ENCODE measurements around the gene ZKSCAN1. TPM values are rescaled to one million over a fixed set of nuclear protein-coding genes. Genes with fewer than 3 reads are reported as not detected.

The ZKSCAN1 gene
- total RNA-seq, 8 experiments from 2014 or later: 26.1 to 68.7 (median 48.3) TPM

- in situ Hi-C loops (cut with MboI; ENCODE audit: low pct_unique_long_range_greater_than_20kb in 2 of 9, low sequenced_read_pairs in 9 of 9, unreplicated experiment in 9 of 9): no loop called here
- peaks cover 6 to 8% of the 10 kb centered on the region in 2 donors for H3K4me1 ChIP-seq (replicated peaks in 1 of 2)
- WGBS, 10 experiments: 80 to 100% (median 97%) methylated on average over 1 to 4 of the region's 4 CpGs; no CpG with 5 or more reads in 2 of the 10 experiments
- no peak for ATAC-seq (replicated peaks in 6 of 8)
- no peak overlapping the region for H3K27ac ChIP-seq
- H3K4me3 ChIP-seq: no peak overlapping the region
Measured at GRCh38 chr7:100077205-100077604, 61.8 kb downstream of the ZKSCAN1 start.

- no peak overlapping the region for H3K4me3 ChIP-seq
- peaks cover 8 to 12% of the 10 kb centered on the region in 2 donors for H3K4me1 ChIP-seq (replicated peaks in 1 of 2)
- ATAC-seq (replicated peaks in 6 of 8): no peak
- in situ Hi-C loops (cut with MboI; ENCODE audit: low pct_unique_long_range_greater_than_20kb in 2 of 9, low sequenced_read_pairs in 9 of 9, unreplicated experiment in 9 of 9): no loop called here
- WGBS, 10 experiments: 67 to 100% (median 94%) methylated on average over 1 to 6 of the region's 7 CpGs; no CpG with 5 or more reads in 1 of the 10 experiments
- H3K27ac ChIP-seq: no peak overlapping the region
Measured at GRCh38 chr7:100079024-100079560, 63.7 kb downstream of the ZKSCAN1 start.

- 0 to 13% (median 3%) methylated on average over 3 to 24 of the region's 34 CpGs; no CpG with 5 or more reads in 1 of the 10 experiments for WGBS, 10 experiments
- peaks cover 8 to 12% of the 10 kb centered on the region in 2 donors for H3K4me1 ChIP-seq (replicated peaks in 1 of 2)
- peak in 3 of 8 experiments; percentile 5 to 16 (median 11) for ATAC-seq (replicated peaks in 6 of 8)
- H3K27ac ChIP-seq: peak overlapping the region; percentile 97 to 98
- in situ Hi-C loops (cut with MboI; ENCODE audit: low pct_unique_long_range_greater_than_20kb in 2 of 9, low sequenced_read_pairs in 9 of 9, unreplicated experiment in 9 of 9): no loop called here
- peak overlapping the region; percentile 81 to 95 (median 92) for H3K4me3 ChIP-seq
Measured at GRCh38 chr7:100080907-100081534, 65.6 kb downstream of the ZKSCAN1 start.

- 0% methylated on average over 4 to 15 of the region's 55 CpGs; no CpG with 5 or more reads in 8 of the 10 experiments for WGBS, 10 experiments
- peak; percentile 58 to 84 (median 82) for ATAC-seq (replicated peaks in 6 of 8)
- Histone ChIP-seq H3K4me3 (peak within 1 kb of the TSS; percentile 81 to 95 (median 92)), H3K4me1 (replicated peaks in 1 of 2) (peaks cover 8 to 12% of the 10 kb centered on the region in 2 donors), H3K27ac (peak within 1 kb of the TSS; percentile 97 to 98)
- in situ Hi-C loops (cut with MboI; ENCODE audit: low pct_unique_long_range_greater_than_20kb in 2 of 9, low sequenced_read_pairs in 9 of 9, unreplicated experiment in 9 of 9): no loop called here
Measured at GRCh38 chr7:100081535-100082102, 66.2 kb downstream of the ZKSCAN1 start, which contains the start of gene ZNF3. Gene ZNF3 (minus strand): TSS chr7:100081723. CDS start chr7:100077357, 4,366 bp downstream.

- in situ Hi-C loops (cut with MboI; ENCODE audit: low pct_unique_long_range_greater_than_20kb in 2 of 9, low sequenced_read_pairs in 9 of 9, unreplicated experiment in 9 of 9): no loop called here
- ATAC-seq (replicated peaks in 6 of 8): peak in 2 of 8 experiments; percentile 5 to 8
- WGBS, 10 experiments: 36 to 86% (median 61%) methylated on average over 3 to 4 of the region's 4 CpGs; no CpG with 5 or more reads in 2 of the 10 experiments
- Histone ChIP-seq H3K27ac (peak overlapping the region; percentile 49 to 91), H3K4me1 (replicated peaks in 1 of 2) (peaks cover 8 to 14% of the 10 kb centered on the region in 2 donors), H3K4me3 (peak overlapping the region in 4 of 5 donors; percentile 81 to 95 (median 90))
Measured at GRCh38 chr7:100082978-100083377, 67.6 kb downstream of the ZKSCAN1 start.

GRCh38 chr7:100085515-100085914 is 70.1 kb downstream of the ZKSCAN1 start:
- ATAC-seq (replicated peaks in 6 of 8): no peak
- Histone ChIP-seq H3K4me1 (replicated peaks in 1 of 2) (peaks cover 10 to 18% of the 10 kb centered on the region in 2 donors), H3K27ac (no peak overlapping the region), H3K4me3 (no peak overlapping the region)
- in situ Hi-C loops (cut with MboI; ENCODE audit: low pct_unique_long_range_greater_than_20kb in 2 of 9, low sequenced_read_pairs in 9 of 9, unreplicated experiment in 9 of 9): no loop called here
- 56 to 100% (median 86%) methylated on average over 1 to 3 of the region's 3 CpGs; no CpG with 5 or more reads in 3 of the 10 experiments for WGBS, 10 experiments

GRCh38 chr7:100087055-100087750 is 71.8 kb downstream of the ZKSCAN1 start:
- Histone ChIP-seq H3K4me1 (replicated peaks in 1 of 2) (peaks cover 10 to 18% of the 10 kb centered on the region in 2 donors), H3K4me3 (no peak overlapping the region), H3K27ac (no peak overlapping the region)
- WGBS, 10 experiments: 0 to 90% (median 76%) methylated on average over 1 to 5 of the region's 10 CpGs
- peak in 3 of 8 experiments; percentile 2 to 18 (median 8) for ATAC-seq (replicated peaks in 6 of 8)
- in situ Hi-C loops (cut with MboI; ENCODE audit: low pct_unique_long_range_greater_than_20kb in 2 of 9, low sequenced_read_pairs in 9 of 9, unreplicated experiment in 9 of 9): no loop called here

- Histone ChIP-seq H3K4me3 (peak overlapping the region; percentile 59 to 94 (median 70)), H3K4me1 (replicated peaks in 1 of 2) (peaks cover 10 to 14% of the 10 kb centered on the region in 2 donors), H3K27ac (peak overlapping the region; percentile 78 to 93)
- 33 to 100% (median 86%) methylated on average over 1 to 11 of the region's 11 CpGs; no CpG with 5 or more reads in 1 of the 10 experiments for WGBS, 10 experiments
- in situ Hi-C loops (cut with MboI; ENCODE audit: low pct_unique_long_range_greater_than_20kb in 2 of 9, low sequenced_read_pairs in 9 of 9, unreplicated experiment in 9 of 9): no loop called here
- ATAC-seq (replicated peaks in 6 of 8): peak in 1 of 8 experiments; percentile 11
Measured at GRCh38 chr7:100088095-100088620, 72.8 kb downstream of the ZKSCAN1 start.

GRCh38 chr7:100088621-100089457 is 73.4 kb downstream of the ZKSCAN1 start, which contains the start of gene COPS6:
Gene COPS6 (plus strand): TSS chr7:100088969. CDS start chr7:100088991, 22 bp downstream.
- Histone ChIP-seq H3K4me3 (peak within 1 kb of the TSS; percentile 59 to 94 (median 70)), H3K27ac (peak within 1 kb of the TSS; percentile 78 to 93), H3K4me1 (replicated peaks in 1 of 2) (peaks cover 10 to 12% of the 10 kb centered on the region in 2 donors)
- in situ Hi-C loops (cut with MboI; ENCODE audit: low pct_unique_long_range_greater_than_20kb in 2 of 9, low sequenced_read_pairs in 9 of 9, unreplicated experiment in 9 of 9): no loop called here
- ATAC-seq (replicated peaks in 6 of 8): peak; percentile 15 to 88 (median 76)
- 0 to 20% (median 1%) methylated on average over 1 to 17 of the region's 68 CpGs; no CpG with 5 or more reads in 3 of the 10 experiments for WGBS, 10 experiments

GRCh38 chr7:100089458-100090196 is 74.2 kb downstream of the ZKSCAN1 start:
- peaks cover 10 to 12% of the 10 kb centered on the region in 2 donors for H3K4me1 ChIP-seq (replicated peaks in 1 of 2)
- ATAC-seq (replicated peaks in 6 of 8): peak in 2 of 8 experiments; percentile 12 to 19
- in situ Hi-C loops (cut with MboI; ENCODE audit: low pct_unique_long_range_greater_than_20kb in 2 of 9, low sequenced_read_pairs in 9 of 9, unreplicated experiment in 9 of 9): no loop called here
- WGBS, 10 experiments: 3 to 28% (median 11%) methylated on average over 2 to 6 of the region's 7 CpGs; no CpG with 5 or more reads in 2 of the 10 experiments
- H3K27ac ChIP-seq: peak overlapping the region; percentile 78 to 93
- peak overlapping the region; percentile 59 to 94 (median 70) for H3K4me3 ChIP-seq
